Stimulated activated CD4-positive, alpha-beta T cell treated with anti-CD3 and anti-CD28 coated beads, Interleukin-4, amount 100 ng/mL, for 48 hours (primary cell): Measurements from ENCODE around the gene RACGAP1.
A peak's percentile ranks its signal among the peaks of the same experiment; 100 is the strongest.

Experiments used
- DNase-seq, 2 donors: peaks; one replicate each; pipeline ENCODE4 v3.0.0-alpha.2; 2020; ENCODE audit warnings: low read depth in 2 of 2

RACGAP1 gene

GRCh38 chr12:49969027-49969426, 56.3 kb downstream of the RACGAP1 start:
- no peak for DNase-seq

- DNase-seq = no peak
Observed at GRCh38 chr12:49968471-49968870, 56.8 kb downstream of the RACGAP1 start.

- DNase-seq = no peak
Observed at GRCh38 chr12:49967777-49968250, 57.5 kb downstream of the RACGAP1 start.

GRCh38 chr12:49967042-49967776, 58.1 kb downstream of the RACGAP1 start:
- DNase-seq = peak; percentile 90 to 98

GRCh38 chr12:49966511-49967041, 58.7 kb downstream of the RACGAP1 start:
- no peak for DNase-seq

GRCh38 chr12:49965836-49966235, 59.5 kb downstream of the RACGAP1 start:
- DNase-seq = no peak

GRCh38 chr12:49964849-49965624, 60.3 kb downstream of the RACGAP1 start:
- no peak for DNase-seq

GRCh38 chr12:49963976-49964815, 61.1 kb downstream of the RACGAP1 start:
- DNase-seq = no peak

- no peak for DNase-seq
Observed at GRCh38 chr12:49962861-49963765, 62.2 kb downstream of the RACGAP1 start.

- DNase-seq = no peak
Observed at GRCh38 chr12:49961993-49962764, 63.1 kb downstream of the RACGAP1 start.

- DNase-seq = no peak
Observed at GRCh38 chr12:49961111-49961922, 64.0 kb downstream of the RACGAP1 start, which contains the start of gene AQP5. Gene AQP5, plus strand, starts transcription at chr12:49961872. Its CDS starts 146 bp downstream, at chr12:49962018.

GRCh38 chr12:49960474-49961110, 64.7 kb downstream of the RACGAP1 start:
- DNase-seq = no peak

GRCh38 chr12:49959685-49960473, 65.4 kb downstream of the RACGAP1 start:
- no peak for DNase-seq

GRCh38 chr12:49957570-49957967, 67.7 kb downstream of the RACGAP1 start:
- DNase-seq = no peak

- DNase-seq = no peak
Observed at GRCh38 chr12:49956663-49957569, 68.4 kb downstream of the RACGAP1 start.

GRCh38 chr12:49955899-49956662, 69.2 kb downstream of the RACGAP1 start:
- no peak for DNase-seq
